ENCODE data around the gene ZNF76.

The ZNF76 gene

GRCh38 chr6:35259194-35259947 lies at the start of gene ZNF76:
Gene ZNF76, plus strand, starts transcription at chr6:35259735. Its CDS starts 21,417 bp downstream, at chr6:35281152.
- in situ Hi-C loops (cut with MboI; ENCODE audit: low sequenced_read_pairs): no loop called here

GRCh38 chr6:35213298-35213791 lies 46.2 kb upstream of the ZNF76 start:
- in situ Hi-C loops (cut with MboI; ENCODE audit: low sequenced_read_pairs): no loop called here

GRCh38 chr6:35213824-35214756 lies 45.4 kb upstream of the ZNF76 start, which contains the start of gene SCUBE3:
Gene SCUBE3, plus strand, starts transcription at chr6:35213956. Its CDS starts 463 bp downstream, at chr6:35214419.
- in situ Hi-C loops (cut with MboI; ENCODE audit: low sequenced_read_pairs): no loop called here

GRCh38 chr6:35214869-35215664 lies 44.5 kb upstream of the ZNF76 start:
- in situ Hi-C loops (cut with MboI; ENCODE audit: low sequenced_read_pairs): no loop called here

- in situ Hi-C loops (cut with MboI; ENCODE audit: low sequenced_read_pairs): no loop called here
These were observed 43.7 kb upstream of the ZNF76 start for GRCh38 chr6:35215665-35216411.

- in situ Hi-C loops (cut with MboI; ENCODE audit: low sequenced_read_pairs): no loop called here
These were observed 43.2 kb upstream of the ZNF76 start for GRCh38 chr6:35216412-35216732.

- in situ Hi-C loops (cut with MboI; ENCODE audit: low sequenced_read_pairs): no loop called here
These were observed 42.4 kb upstream of the ZNF76 start for GRCh38 chr6:35216851-35217811.

- in situ Hi-C loops (cut with MboI; ENCODE audit: low sequenced_read_pairs): no loop called here
These were observed 41.5 kb upstream of the ZNF76 start for GRCh38 chr6:35218021-35218420.

GRCh38 chr6:35218456-35218855 lies 41.1 kb upstream of the ZNF76 start:
- in situ Hi-C loops (cut with MboI; ENCODE audit: low sequenced_read_pairs): no loop called here

GRCh38 chr6:35219683-35220326 lies 39.7 kb upstream of the ZNF76 start:
- in situ Hi-C loops (cut with MboI; ENCODE audit: low sequenced_read_pairs): no loop called here

GRCh38 chr6:35220711-35221110 lies 38.8 kb upstream of the ZNF76 start:
- in situ Hi-C loops (cut with MboI; ENCODE audit: low sequenced_read_pairs): no loop called here

GRCh38 chr6:35223396-35223795 lies 36.1 kb upstream of the ZNF76 start:
- in situ Hi-C loops (cut with MboI; ENCODE audit: low sequenced_read_pairs): no loop called here

GRCh38 chr6:35224720-35225119 lies 34.8 kb upstream of the ZNF76 start:
- in situ Hi-C loops (cut with MboI; ENCODE audit: low sequenced_read_pairs): no loop called here

GRCh38 chr6:35228481-35228880 lies 31.1 kb upstream of the ZNF76 start:
- in situ Hi-C loops (cut with MboI; ENCODE audit: low sequenced_read_pairs): no loop called here

- in situ Hi-C loops (cut with MboI; ENCODE audit: low sequenced_read_pairs): no loop called here
These were observed 30.2 kb upstream of the ZNF76 start for GRCh38 chr6:35229304-35229703.

- in situ Hi-C loops (cut with MboI; ENCODE audit: low sequenced_read_pairs): no loop called here
These were observed 29.0 kb upstream of the ZNF76 start for GRCh38 chr6:35230498-35230897.

GRCh38 chr6:35230950-35231349 lies 28.6 kb upstream of the ZNF76 start:
- in situ Hi-C loops (cut with MboI; ENCODE audit: low sequenced_read_pairs): no loop called here

- in situ Hi-C loops (cut with MboI; ENCODE audit: low sequenced_read_pairs): no loop called here
These were observed 28.0 kb upstream of the ZNF76 start for GRCh38 chr6:35231563-35231962.

- in situ Hi-C loops (cut with MboI; ENCODE audit: low sequenced_read_pairs): no loop called here
These were observed 24.6 kb upstream of the ZNF76 start for GRCh38 chr6:35234901-35235300.
